ENCODE data around the gene TRAF3IP1. TPM values are rescaled to one million over a fixed set of nuclear protein-coding genes. Genes with fewer than 3 reads are reported as not detected.
A peak's percentile ranks its signal among the peaks of the same experiment; 100 is the strongest.

Gene TRAF3IP1
- total RNA-seq, 2 experiments from 2014 or later = 5.4 to 7.0 TPM

GRCh38 chr2:238344517-238344916, 24.2 kb downstream of the TRAF3IP1 start:
- Mint-ChIP-seq H3K4me3 (no peak overlapping the region), H3K9me3 (no peaks in the 10 kb centered on the region), H3K27ac (no peak overlapping the region), H3K27me3 (no peaks in the 10 kb centered on the region), H3K4me1 (peaks cover 2% of the 10 kb centered on the region), H3K36me3 (ENCODE audit: low read depth) (no peaks in the 10 kb centered on the region)
- POLR2A ChIA-PET = no interaction called here
- CTCF ChIA-PET = no interaction called here
- no peak for DNase-seq

- no peak overlapping the region for H3K4me3 Mint-ChIP-seq
- CTCF ChIA-PET = no interaction called here
These were observed 25.1 kb downstream of the TRAF3IP1 start for GRCh38 chr2:238345297-238345968.

DNA sequence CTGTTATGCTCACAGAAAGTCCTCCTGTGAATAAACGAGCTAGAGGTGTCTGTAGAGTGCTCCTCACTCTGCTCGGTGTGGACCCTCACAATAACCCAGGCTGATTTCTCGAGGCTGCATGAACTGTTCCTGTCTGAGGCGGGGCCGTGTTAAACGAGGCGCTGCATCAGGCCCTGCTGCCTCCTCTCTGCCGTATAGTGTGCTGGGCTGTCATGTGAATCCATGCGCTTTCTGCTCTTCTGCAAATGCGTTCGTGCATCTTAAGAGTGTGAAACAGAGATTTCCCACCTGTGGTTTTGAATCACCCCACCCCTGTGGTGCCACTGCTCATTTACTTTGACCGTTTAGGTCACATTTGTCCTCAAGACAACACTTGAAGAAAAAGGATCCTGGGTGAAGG, 26.2 kb downstream of the TRAF3IP1 start:
- CTCF ChIA-PET = interaction anchor here (0.6 kb wide), 1 partner anchor 59 kb away, joined by 4 read pairs; no protein-coding TSS in a partner anchor
- no peaks in the 10 kb centered on the region for H3K36me3 Mint-ChIP-seq (ENCODE audit: low read depth)
- H3K27me3 Mint-ChIP-seq = no peaks in the 10 kb centered on the region
- no peak for DNase-seq
- H3K9me3 Mint-ChIP-seq = no peaks in the 10 kb centered on the region
- H3K4me1 Mint-ChIP-seq = no peaks in the 10 kb centered on the region
- H3K27ac Mint-ChIP-seq = no peak overlapping the region
- POLR2A ChIA-PET = no interaction called here
- no peak overlapping the region for H3K4me3 Mint-ChIP-seq

More at GRCh38 chr2:238345297-238345968, 25.1 kb downstream of the TRAF3IP1 start:
- Mint-ChIP-seq H3K27me3 (no peaks in the 10 kb centered on the region), H3K9me3 (no peaks in the 10 kb centered on the region), H3K4me1 (no peaks in the 10 kb centered on the region), H3K27ac (no peak overlapping the region), H3K36me3 (ENCODE audit: low read depth) (no peaks in the 10 kb centered on the region)
- no peak for DNase-seq
- POLR2A ChIA-PET = no interaction called here

GRCh38 chr2:238350150-238350897, 30.0 kb downstream of the TRAF3IP1 start:
- no peaks in the 10 kb centered on the region for H3K36me3 Mint-ChIP-seq (ENCODE audit: low read depth)
- H3K27ac Mint-ChIP-seq = no peak overlapping the region
- POLR2A ChIA-PET = no interaction called here
- no peak overlapping the region for H3K4me3 Mint-ChIP-seq
- no peak for DNase-seq
- no peaks in the 10 kb centered on the region for H3K9me3 Mint-ChIP-seq
- H3K4me1 Mint-ChIP-seq = no peaks in the 10 kb centered on the region
- no peaks in the 10 kb centered on the region for H3K27me3 Mint-ChIP-seq
- CTCF ChIA-PET = no interaction called here

GRCh38 chr2:238351315-238351714, 31.0 kb downstream of the TRAF3IP1 start:
- Mint-ChIP-seq H3K27ac (no peak overlapping the region), H3K4me3 (no peak overlapping the region), H3K4me1 (no peaks in the 10 kb centered on the region), H3K36me3 (ENCODE audit: low read depth) (no peaks in the 10 kb centered on the region), H3K27me3 (no peaks in the 10 kb centered on the region), H3K9me3 (no peaks in the 10 kb centered on the region)
- DNase-seq = no peak
- ChIA-PET CTCF (no interaction called here), POLR2A (no interaction called here)

DNA sequence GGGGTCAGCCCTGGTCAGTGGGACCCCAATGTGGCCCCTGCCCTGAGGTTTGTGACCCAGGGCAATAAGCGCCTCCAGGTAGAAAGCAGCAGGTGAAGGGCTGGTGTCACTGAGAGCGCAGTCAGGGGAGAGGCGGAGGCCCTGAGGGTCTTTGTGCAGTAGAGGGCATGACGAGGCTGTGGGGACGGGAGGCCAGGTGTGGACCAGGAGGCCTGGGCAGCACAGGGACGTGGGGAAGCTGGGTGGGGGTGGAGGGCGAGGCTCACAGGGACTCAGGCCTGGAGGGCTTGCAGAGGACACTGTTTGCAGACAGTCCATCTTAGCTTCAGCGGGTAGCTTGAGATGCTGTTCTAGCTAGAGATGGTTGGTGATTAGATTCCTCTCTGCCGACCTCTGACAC, 32.0 kb downstream of the TRAF3IP1 start:
- H3K9me3 Mint-ChIP-seq = no peaks in the 10 kb centered on the region
- H3K27ac Mint-ChIP-seq = no peak overlapping the region
- H3K4me3 Mint-ChIP-seq = no peak overlapping the region
- no peak for DNase-seq
- H3K4me1 Mint-ChIP-seq = peaks cover 3% of the 10 kb centered on the region
- CTCF ChIA-PET = interaction anchor here (0.5 kb wide), 1 partner anchor 107 kb away, joined by 3 read pairs; no protein-coding TSS in a partner anchor
- no peaks in the 10 kb centered on the region for H3K36me3 Mint-ChIP-seq (ENCODE audit: low read depth)
- POLR2A ChIA-PET = no interaction called here
- H3K27me3 Mint-ChIP-seq = no peaks in the 10 kb centered on the region

DNA sequence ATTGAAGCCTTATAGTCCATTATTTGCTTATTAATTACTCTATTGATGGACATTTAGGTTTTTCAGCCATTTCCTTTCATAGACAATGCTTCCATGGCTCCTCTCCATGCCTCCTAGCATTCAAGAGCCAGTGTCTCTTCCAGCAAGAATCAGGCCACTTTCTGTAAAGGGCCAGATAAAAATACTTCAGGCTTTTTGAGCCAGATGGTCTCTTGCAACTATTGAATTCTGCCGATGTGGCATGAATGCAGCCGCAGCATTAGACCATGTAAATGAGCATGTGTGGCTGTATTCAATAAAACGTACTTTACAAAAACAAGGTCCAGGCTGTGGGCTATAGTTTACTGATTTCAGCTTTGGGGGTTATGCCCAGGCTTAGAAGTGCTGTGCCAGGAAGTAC, 38.5 kb downstream of the TRAF3IP1 start:
- no peaks in the 10 kb centered on the region for H3K9me3 Mint-ChIP-seq
- DNase-seq = no peak
- H3K4me3 Mint-ChIP-seq = no peak overlapping the region
- no peaks in the 10 kb centered on the region for H3K27me3 Mint-ChIP-seq
- no peaks in the 10 kb centered on the region for H3K36me3 Mint-ChIP-seq (ENCODE audit: low read depth)
- H3K4me1 Mint-ChIP-seq = peaks cover 39% of the 10 kb centered on the region
- ChIA-PET CTCF (interaction anchor here (0.6 to 2.3 kb wide), 4 partner anchors 9 to 100 kb away, joined by 4 to 16 read pairs (median 6); no protein-coding TSS in a partner anchor), POLR2A (no interaction called here)
- peak overlapping the region; percentile 73 for H3K27ac Mint-ChIP-seq

DNA sequence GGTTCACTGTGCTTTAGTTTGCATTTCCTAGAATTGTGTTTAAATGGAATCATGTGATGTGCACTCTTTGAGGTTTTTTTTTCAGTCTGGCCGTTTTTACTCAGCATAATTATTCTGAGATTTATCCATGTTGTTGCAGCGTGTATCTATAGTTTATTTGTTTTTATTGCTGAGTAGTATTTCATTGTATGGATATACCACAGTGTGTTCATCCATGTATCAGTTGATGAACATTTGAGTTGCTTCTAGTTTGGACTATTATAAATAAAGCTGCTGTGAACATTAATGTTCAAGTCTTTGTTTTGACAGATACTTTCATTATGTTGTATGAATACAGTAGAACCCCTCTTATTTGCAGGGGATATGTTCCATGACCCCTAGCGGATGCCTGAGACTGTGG, 39.1 kb downstream of the TRAF3IP1 start:
- Mint-ChIP-seq H3K9me3 (no peaks in the 10 kb centered on the region), H3K27me3 (no peaks in the 10 kb centered on the region), H3K27ac (peak overlapping the region; percentile 73), H3K4me3 (no peak overlapping the region), H3K4me1 (peaks cover 39% of the 10 kb centered on the region), H3K36me3 (ENCODE audit: low read depth) (no peaks in the 10 kb centered on the region)
- CTCF ChIA-PET = no interaction called here
- DNase-seq = no peak
- POLR2A ChIA-PET = no interaction called here

DNA sequence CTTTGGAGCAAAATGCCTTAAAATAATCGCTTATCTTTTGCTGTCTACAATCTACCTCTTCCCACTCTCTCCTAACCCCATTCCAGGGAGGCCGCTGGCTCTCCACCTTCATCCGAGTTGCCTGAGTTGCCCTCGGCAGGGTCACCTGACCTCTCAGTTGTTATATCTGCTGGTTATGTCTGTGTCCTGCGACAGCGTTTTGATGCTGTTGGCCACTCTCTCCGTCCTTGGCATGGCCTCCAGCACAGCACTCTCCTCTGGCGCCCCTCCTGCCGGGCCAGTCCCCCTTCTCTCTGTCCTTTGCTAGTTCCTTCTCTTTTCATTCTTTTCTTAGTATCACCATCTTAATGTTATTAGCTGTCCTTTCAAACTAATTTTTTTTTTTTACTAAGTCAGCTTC, 41.6 kb downstream of the TRAF3IP1 start:
- Mint-ChIP-seq H3K4me1 (peaks cover 39% of the 10 kb centered on the region), H3K36me3 (ENCODE audit: low read depth) (no peaks in the 10 kb centered on the region), H3K27me3 (no peaks in the 10 kb centered on the region), H3K4me3 (no peak overlapping the region), H3K9me3 (no peaks in the 10 kb centered on the region), H3K27ac (no peak overlapping the region)
- ChIA-PET CTCF (no interaction called here), POLR2A (no interaction called here)
- DNase-seq = no peak

GRCh38 chr2:238362626-238363025, 42.3 kb downstream of the TRAF3IP1 start:
- Mint-ChIP-seq H3K36me3 (ENCODE audit: low read depth) (no peaks in the 10 kb centered on the region), H3K4me3 (no peak overlapping the region), H3K4me1 (peaks cover 34% of the 10 kb centered on the region), H3K27me3 (no peaks in the 10 kb centered on the region), H3K9me3 (no peaks in the 10 kb centered on the region), H3K27ac (no peak overlapping the region)
- ChIA-PET CTCF (no interaction called here), POLR2A (no interaction called here)
- DNase-seq = no peak

DNA sequence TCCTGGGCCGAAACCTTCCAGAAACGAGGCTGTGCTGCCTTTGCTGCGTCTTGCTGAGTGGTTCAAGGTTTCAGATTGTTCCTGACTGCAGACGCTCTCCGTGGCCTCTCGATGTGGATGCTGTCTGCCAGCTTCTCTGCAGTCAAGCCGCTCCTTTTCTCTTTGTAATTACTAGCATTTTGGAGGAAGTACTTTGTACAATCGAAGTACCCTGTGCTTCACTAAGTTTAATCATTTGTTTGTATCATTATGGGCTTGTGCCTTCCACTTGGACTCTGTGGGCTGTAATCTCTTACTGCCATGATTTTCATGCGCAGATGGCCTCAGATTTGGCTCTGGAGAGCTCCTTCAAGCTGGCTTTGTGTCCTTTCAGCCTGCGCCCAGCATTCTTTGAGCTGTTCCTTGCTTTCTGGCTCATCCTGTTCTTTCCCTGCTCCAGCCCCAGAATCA, 49.3 kb downstream of the TRAF3IP1 start:
- Mint-ChIP-seq H3K27me3 (no peaks in the 10 kb centered on the region), H3K36me3 (ENCODE audit: low read depth) (peaks cover 4% of the 10 kb centered on the region), H3K9me3 (peaks cover 10% of the 10 kb centered on the region), H3K4me3 (no peak overlapping the region), H3K27ac (no peak overlapping the region), H3K4me1 (peaks cover 6% of the 10 kb centered on the region)
- DNase-seq = no peak
- CTCF ChIA-PET = interaction anchor here (0.9 to 4.9 kb wide), 6 partner anchors 10 to 416 kb away, joined by 3 to 23 read pairs (median 6); no protein-coding TSS in a partner anchor
- POLR2A ChIA-PET = no interaction called here

- Mint-ChIP-seq H3K9me3 (peaks cover 10% of the 10 kb centered on the region), H3K27ac (no peak overlapping the region), H3K27me3 (peaks cover under 1% of the 10 kb centered on the region), H3K36me3 (ENCODE audit: low read depth) (peaks cover 4% of the 10 kb centered on the region), H3K4me3 (no peak overlapping the region), H3K4me1 (peaks cover 6% of the 10 kb centered on the region)
- DNase-seq = no peak
- POLR2A ChIA-PET = no interaction called here
- CTCF ChIA-PET = interaction anchor here (0.9 to 4.9 kb wide), 16 partner anchors 9 to 415 kb away, joined by 3 to 23 read pairs (median 6); no protein-coding TSS in a partner anchor
These were observed 49.9 kb downstream of the TRAF3IP1 start for GRCh38 chr2:238370094-238370822.

- CTCF ChIA-PET = interaction anchor here (0.7 to 4.9 kb wide), 17 partner anchors 9 to 415 kb away, joined by 3 to 23 read pairs (median 5); no protein-coding TSS in a partner anchor
- Mint-ChIP-seq H3K36me3 (ENCODE audit: low read depth) (peaks cover 4% of the 10 kb centered on the region), H3K4me3 (no peak overlapping the region), H3K4me1 (peaks cover 7% of the 10 kb centered on the region), H3K9me3 (peaks cover 10% of the 10 kb centered on the region), H3K27ac (no peak overlapping the region), H3K27me3 (peaks cover 2% of the 10 kb centered on the region)
- DNase-seq = peak; percentile 64
- POLR2A ChIA-PET = no interaction called here
These were observed 50.6 kb downstream of the TRAF3IP1 start for GRCh38 chr2:238370823-238371372.

Data from activated CD4-positive, alpha-beta memory T cell treated with anti-CD3 and anti-CD28 coated beads, Interleukin-2, amount 10 ng/mL, durations not matched to agents 7 days and 5 days (primary cell).